ENCODE measurements around the gene CDK5RAP1.
A peak's percentile ranks its signal among the peaks of the same experiment; 100 is the strongest.
"Not testable (repeated sequence)": the region's sequence is repeated elsewhere in the genome, so short reads cannot be mapped to it uniquely, and the experiment has no call there.

CDK5RAP1 gene

GRCh38 chr20:33401184-33401920 is at the start of gene CDK5RAP1:
TSS of gene CDK5RAP1 (minus strand) at chr20:33401519. CDS start at chr20:33397064, 4,455 bp downstream.
- peak; percentile 73 for DNase-seq

- no peak for DNase-seq
Measured at GRCh38 chr20:33450867-33451266, 49.5 kb upstream of the CDK5RAP1 start.

GRCh38 chr20:33445881-33446625 is 44.7 kb upstream of the CDK5RAP1 start:
- DNase-seq: no peak

- DNase-seq: no peak
Measured at GRCh38 chr20:33444797-33445560, 43.7 kb upstream of the CDK5RAP1 start.

GRCh38 chr20:33443512-33444239 is 42.4 kb upstream of the CDK5RAP1 start, which contains the start of gene SNTA1:
TSS of gene SNTA1 (minus strand) at chr20:33443763. CDS start at chr20:33443620, 143 bp downstream.
- DNase-seq: peak; percentile 57

- no peak for DNase-seq
Measured at GRCh38 chr20:33443006-33443511, 41.7 kb upstream of the CDK5RAP1 start.

- DNase-seq: no peak
Measured at GRCh38 chr20:33442136-33443005, 41.1 kb upstream of the CDK5RAP1 start.

- DNase-seq: no peak
Measured at GRCh38 chr20:33441142-33441955, 40.0 kb upstream of the CDK5RAP1 start.

GRCh38 chr20:33440562-33440961 is 39.2 kb upstream of the CDK5RAP1 start:
- DNase-seq: not testable (repeated sequence)

GRCh38 chr20:33438481-33438880 is 37.2 kb upstream of the CDK5RAP1 start:
- no peak for DNase-seq

- DNase-seq: peak; percentile 28
Measured at GRCh38 chr20:33437141-33437911, 36.0 kb upstream of the CDK5RAP1 start.

- no peak for DNase-seq
Measured at GRCh38 chr20:33434434-33434833, 33.1 kb upstream of the CDK5RAP1 start.

GRCh38 chr20:33433465-33434234 is 32.3 kb upstream of the CDK5RAP1 start:
- no peak for DNase-seq

- no peak for DNase-seq
Measured at GRCh38 chr20:33431797-33432381, 30.6 kb upstream of the CDK5RAP1 start.

- not testable (repeated sequence) for DNase-seq
Measured at GRCh38 chr20:33423875-33424274, 22.6 kb upstream of the CDK5RAP1 start.

GRCh38 chr20:33423141-33423834 is 22.0 kb upstream of the CDK5RAP1 start:
- DNase-seq: no peak

GRCh38 chr20:33419140-33419974 is 18.0 kb upstream of the CDK5RAP1 start:
- DNase-seq: no peak

All from kidney glomerular epithelial cell (primary cell).